Raji (cell line): ENCODE results near the gene PALM3.

Experiments used
- POLR2A ChIP-seq: IDR thresholded peaks from 2 replicates; pipeline ENCODE4 v1.6.1; 2011; ENCODE audit warnings: low read depth, low read length, control low read depth; ENCODE audit not compliant: insufficient read depth

PALM3 gene

GRCh38 chr19:14078411-14078810 lies 16.5 kb upstream of the PALM3 start:
- TF ChIP-seq POLR2A: no peak

DNA sequence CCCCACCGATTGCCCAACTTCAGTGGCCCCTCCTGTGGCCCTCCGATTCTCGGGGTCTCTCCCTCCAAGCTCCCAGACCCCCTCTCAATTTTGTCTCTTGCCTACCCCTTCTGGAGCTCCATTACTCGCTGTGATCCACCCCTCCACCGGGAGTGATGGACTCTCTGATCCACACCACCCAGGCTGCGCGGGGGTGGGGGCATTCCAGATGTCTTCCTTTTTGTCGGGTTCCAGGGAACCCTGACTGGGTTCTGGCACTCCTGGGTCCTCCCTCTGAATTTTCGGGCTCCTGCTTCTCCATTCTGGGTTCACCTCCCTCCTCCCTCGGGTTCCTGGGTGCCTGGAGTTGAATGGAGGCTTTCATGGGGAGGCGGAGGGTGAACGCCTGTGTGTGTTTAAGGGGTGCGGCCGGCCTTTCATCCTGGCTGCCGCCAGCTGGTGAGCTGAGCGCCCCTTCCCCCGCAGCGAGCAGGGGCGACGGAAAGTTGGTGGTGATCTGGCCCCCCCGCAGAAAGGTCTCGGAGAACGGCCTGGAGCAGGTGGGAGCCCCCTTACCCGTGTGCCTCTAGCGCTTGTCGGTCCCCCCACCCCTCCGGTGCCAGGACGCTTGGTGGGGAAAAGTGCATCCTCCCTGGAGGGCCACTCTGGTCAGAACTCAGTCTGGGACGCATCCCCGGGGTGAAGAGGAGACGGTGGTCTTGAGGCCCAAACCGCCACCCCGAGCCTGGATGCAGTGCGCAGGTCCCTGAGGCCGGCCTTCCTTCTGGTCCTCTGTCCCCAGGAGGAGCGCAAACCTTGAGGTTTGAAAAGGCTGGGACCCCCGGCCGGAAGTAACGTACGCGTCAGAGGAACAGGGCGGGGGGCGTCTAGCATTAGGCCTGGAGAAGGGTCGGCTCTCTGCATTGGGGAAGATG lies 12.3 kb upstream of the PALM3 start:
- TF ChIP-seq POLR2A: no peak

GRCh38 chr19:14073261-14073924 lies 11.5 kb upstream of the PALM3 start:
- TF ChIP-seq POLR2A: peak; percentile 57

DNA sequence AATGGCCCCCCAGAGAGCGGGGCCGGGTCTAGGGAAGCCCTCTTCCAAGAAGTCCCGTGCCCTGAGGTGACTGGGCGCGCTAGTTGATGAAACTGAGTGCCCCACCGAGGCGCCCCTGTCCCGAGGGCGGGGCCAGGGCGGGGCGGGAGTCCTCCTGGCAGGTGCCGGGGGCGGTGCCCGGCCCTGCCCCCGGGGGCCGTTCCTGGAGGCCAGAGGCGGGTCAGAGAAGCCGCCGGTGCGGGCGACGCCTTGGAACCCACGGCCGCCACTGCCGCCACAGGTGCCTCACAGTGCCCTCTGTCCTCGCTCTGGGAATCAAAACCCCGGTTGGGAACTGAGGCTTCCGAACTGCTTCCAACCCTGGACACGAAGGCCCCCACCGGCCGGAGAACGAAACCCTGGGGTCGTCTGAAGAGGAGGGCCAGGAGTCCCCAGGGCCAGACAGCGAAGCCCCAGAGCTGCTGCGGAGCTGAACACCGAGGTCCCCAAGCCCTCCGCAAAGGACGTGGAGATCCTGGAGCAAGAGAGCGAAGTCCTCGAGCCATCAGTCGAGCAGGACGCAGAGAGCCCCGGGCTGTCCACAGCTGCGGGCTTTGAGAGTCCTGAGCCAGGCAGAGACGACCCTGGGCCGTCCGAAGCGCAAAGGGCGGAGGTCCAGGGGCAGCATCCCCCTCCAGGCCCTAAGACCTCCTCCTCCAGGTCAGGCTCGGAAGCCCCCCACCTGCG lies 10.8 kb upstream of the PALM3 start, which contains the start of gene MISP3:
Gene MISP3 (plus strand): TSS at position 252 of the 726 bp plus-strand sequence. CDS start 524 bp downstream, outside the sequence.
- no peak for TF ChIP-seq POLR2A

DNA sequence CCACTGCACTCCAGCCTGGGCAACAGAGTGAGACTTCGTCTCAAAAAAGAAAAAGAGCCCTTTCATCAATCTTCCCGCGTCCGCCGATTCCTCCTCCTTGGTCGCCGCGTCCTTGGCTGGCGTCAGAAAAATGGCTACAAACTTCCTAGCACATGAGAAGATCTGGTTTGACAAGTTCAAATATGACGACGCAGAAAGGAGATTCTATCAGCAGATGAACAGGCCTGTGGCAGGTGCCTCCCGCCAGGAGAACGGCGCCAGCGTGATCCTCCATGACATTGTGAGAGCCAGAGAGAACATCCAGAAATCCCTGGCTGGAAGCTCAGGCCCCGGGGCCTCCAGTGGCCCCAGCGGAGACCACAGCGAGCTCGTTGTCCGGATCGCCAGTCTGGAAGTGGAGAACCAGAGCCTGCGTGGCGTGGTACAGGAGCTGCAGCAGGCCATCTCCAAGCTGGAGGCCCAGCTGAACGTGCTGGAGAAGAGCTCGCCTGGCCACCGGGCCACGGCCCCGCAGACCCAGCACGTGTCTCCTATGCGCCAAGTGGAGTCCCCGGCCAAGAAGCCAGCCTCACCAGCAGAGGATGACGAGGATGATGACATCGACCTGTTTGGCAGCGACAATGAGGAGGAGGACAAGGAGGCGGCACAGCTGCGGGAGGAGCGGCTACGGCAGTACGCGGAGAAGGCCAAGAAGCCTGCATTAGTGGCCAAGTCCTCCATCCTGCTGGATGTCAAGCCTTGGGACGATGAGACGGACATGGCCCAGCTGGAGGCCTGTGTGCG lies 8.6 kb upstream of the PALM3 start:
- no peak for TF ChIP-seq POLR2A

GRCh38 chr19:14066134-14066533 lies 4.3 kb upstream of the PALM3 start:
- no peak for TF ChIP-seq POLR2A

DNA sequence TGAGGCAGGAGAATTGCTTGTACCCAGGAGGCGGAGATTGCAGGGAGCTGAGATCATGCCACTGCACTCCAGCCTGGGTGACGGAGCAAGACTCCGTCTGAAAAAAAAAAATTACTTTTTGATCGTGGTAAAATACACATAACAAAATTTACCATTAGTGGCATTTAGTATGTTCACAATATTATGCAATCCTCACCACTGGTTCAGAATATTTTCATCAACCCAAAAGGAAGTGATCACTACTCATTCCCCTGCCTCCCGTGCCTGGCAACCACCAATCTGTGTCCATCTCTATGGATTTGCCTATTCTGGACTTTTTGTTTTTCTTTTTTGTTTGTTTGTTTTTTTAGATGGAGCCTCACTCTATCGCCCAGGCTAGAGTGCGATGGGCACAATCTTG lies 1.2 kb upstream of the PALM3 start:
- TF ChIP-seq POLR2A: no peak

GRCh38 chr19:14062558-14062855 lies 631 bp upstream of the PALM3 start:
- no peak for TF ChIP-seq POLR2A

DNA sequence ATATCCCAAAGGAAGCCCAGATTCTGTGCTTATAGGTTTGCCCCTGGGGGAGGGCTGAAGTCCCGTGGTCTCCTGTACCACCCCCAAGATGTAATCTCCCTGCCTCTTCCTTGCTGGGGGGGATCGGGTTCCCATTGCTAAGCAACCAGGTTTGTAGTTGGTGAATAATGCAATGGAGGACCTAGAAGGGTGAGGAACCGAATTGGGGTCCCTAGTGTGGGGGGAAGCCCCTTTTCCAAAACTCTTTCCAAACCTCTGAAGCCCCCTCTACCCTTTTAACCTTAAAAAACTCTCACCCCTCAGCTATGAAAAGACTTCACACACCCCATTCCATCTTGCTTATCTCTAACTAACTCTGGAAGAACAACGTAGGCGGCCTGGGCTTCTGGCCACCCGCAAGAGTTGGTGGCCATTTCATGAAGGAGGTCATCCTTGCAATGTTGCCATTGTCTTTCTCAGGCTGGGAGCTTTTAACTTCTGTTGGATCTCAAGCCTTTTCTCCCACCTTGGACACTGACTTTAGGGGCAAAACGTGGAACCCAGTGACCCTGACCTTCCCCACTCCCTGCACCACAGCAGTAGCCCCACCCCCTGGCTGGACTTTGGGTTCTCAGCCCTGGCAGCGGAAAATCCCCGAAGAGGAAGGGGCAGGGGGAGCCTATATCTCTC lies 661 bp downstream of the PALM3 start:
- TF ChIP-seq POLR2A: no peak

GRCh38 chr19:14059652-14060155 lies 2.2 kb downstream of the PALM3 start:
- TF ChIP-seq POLR2A: no peak

- TF ChIP-seq POLR2A: no peak
Observed at GRCh38 chr19:14059093-14059480, 2.8 kb downstream of the PALM3 start.

DNA sequence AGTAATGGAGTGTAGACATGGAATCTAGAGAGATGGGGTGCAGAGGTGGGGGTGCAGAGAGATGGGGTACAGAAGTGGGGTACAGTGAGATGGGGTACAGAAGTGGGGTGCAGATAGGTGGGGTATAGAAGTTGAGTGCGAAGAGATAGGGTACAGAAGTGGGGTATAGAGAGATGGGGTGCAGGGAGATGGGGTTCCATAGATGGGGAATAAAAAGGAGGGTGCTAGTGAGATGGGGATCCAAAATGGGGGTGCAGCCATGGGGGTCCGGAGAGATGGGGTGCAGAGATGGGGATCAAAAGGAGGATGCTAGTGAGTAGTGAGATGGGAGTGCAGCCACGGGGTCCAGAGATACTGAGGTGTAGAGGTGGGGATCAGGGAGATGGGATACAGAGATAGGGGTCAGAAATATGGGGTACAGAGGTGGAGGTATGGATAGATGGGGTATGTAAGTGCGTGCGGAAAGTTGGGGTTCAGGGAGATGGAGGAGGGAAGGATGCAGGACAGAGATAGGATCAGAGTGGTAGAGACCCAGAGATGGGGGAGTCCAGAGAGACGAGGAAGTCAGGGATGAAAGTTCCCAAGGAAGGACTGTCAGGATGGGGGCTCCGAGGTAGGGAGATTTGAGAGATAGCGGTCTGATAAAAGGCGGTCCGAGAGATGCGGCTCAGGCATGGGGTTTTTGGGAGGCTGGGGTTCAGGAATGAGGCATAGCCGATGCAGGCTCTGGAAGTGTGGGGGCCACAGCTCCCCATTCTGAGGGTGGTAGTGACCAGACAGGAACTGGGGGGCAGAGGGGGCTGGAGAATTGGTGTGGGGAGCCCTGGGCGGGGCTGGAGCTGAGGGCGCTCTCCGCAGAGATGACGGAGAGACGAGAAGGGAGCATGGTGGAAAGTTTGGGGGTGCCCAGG lies 3.4 kb downstream of the PALM3 start:
- TF ChIP-seq POLR2A: no peak

GRCh38 chr19:14056741-14057356 lies 5.0 kb downstream of the PALM3 start:
- TF ChIP-seq POLR2A: no peak

DNA sequence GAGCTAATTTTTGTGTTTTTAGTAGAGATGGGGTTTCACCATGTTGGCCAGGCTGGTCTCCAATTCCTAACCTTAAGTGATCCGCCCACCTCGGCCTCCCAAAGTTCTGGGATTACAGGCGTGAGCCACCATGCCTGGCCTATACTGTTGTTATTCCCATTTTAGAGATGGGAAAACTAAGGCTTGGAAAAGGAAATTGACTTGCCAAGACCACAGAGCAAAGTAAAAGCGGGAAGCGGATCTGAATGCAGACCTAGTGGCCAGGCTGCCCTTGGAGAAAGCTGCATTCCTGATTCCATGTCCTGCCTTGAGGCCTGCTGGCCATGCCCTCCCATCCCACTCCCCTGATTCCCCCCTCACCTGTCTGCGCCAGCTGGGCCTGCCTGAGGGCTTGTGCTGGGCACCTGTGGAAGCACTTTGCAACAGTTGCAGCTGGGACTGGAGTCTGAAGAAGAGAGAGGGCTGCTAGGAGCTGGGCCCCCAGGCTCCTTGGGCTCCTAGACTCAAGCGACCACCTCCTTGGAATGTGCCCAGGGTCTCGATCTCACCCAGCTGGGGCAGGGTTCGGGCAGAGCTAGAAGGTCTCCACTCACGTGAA lies 5.7 kb downstream of the PALM3 start:
- TF ChIP-seq POLR2A: no peak
